Tibial artery (tissue), 4 donors: ENCODE data around the gene BORCS8.

Experiments
- DNase-seq, 2 donors: peaks; one replicate each; pipeline ENCODE4 v3.0.0-alpha.2; 2019
- H3K27ac ChIP-seq, 2 donors: fragments of 200-600 bp; sonication (generic) in 1 of 2; 1 replicate in 1 of 2; 2 replicates in 1 of 2; pipeline ENCODE4 v1.5.1; 2018 to 2019; ENCODE audit warnings: mild to moderate bottlenecking in 1 of 2
- H3K27me3 ChIP-seq, 2 donors: fragments of 200-600 bp; sonication (generic) in 1 of 2; one replicate each; pipeline versions ENCODE4 v1.5.1 to v1.6.0; 2016 to 2019
- H3K36me3 ChIP-seq, 3 donors: fragments of 200-600 bp; sonication (generic) in 2 of 3; one replicate each; pipeline ENCODE4 v1.5.1; 2016 to 2019; ENCODE audit warnings: mild to moderate bottlenecking in 2 of 3
- H3K4me1 ChIP-seq, 4 donors: fragments of 200-600 bp; sonication (generic) in 2 of 4; 1 replicate in 3 of 4; 2 replicates in 1 of 4; pipeline ENCODE4 v1.5.1; 2016 to 2019
- H3K4me3 ChIP-seq, 2 donors: fragments of 200-600 bp; sonication (generic) in 1 of 2; 1 replicate in 1 of 2; 2 replicates in 1 of 2; pipeline ENCODE4 v1.5.1; 2018 to 2019; ENCODE audit warnings: mild to moderate bottlenecking in 2 of 2
- H3K9me3 ChIP-seq, 3 donors: fragments of 200-600 bp; sonication (generic) in 1 of 3; one replicate each; pipeline ENCODE4 v1.5.1; 2016 to 2019
- CTCF ChIP-seq, 2 experiments: fragments of 200-600 bp in 1 of 2; fragments of 450-650 bp in 1 of 2; IDR thresholded peaks; one replicate each; pipeline ENCODE4 v1.5.1; 2017 to 2019; ENCODE audit warnings: antibody characterized with exemption in 2 of 2, mild to moderate bottlenecking in 1 of 2, moderate library complexity in 1 of 2
- intact Hi-C: fragments of 100-400 bp; cut with DNase I; formaldehyde crosslinking; loops from one replicate; pipeline ENCODE4 v1.15.0; 2023; ENCODE audit warnings: low total_unique reads

The BORCS8 gene

GRCh38 chr19:19160461-19161035 lies 31.4 kb downstream of the BORCS8 start:
- H3K27me3 ChIP-seq, result no peaks in the 10 kb centered on the region
- H3K27ac ChIP-seq, result no peak overlapping the region
- peaks cover 8 to 16% (median 13%) of the 10 kb centered on the region in 3 donors for H3K36me3 ChIP-seq
- TF ChIP-seq CTCF (IDR thresholded peaks at IDR 0.05), result no peak
- intact Hi-C loops, result no loop called here
- DNase-seq, result no peak
- H3K4me1 ChIP-seq, result no peaks in the 10 kb centered on the region
- no peaks in the 10 kb centered on the region for H3K9me3 ChIP-seq
- H3K4me3 ChIP-seq, result no peak overlapping the region

- Histone ChIP-seq H3K27me3 (no peaks in the 10 kb centered on the region), H3K27ac (no peak overlapping the region), H3K36me3 (peaks cover 8 to 16% (median 13%) of the 10 kb centered on the region in 3 donors), H3K4me3 (no peak overlapping the region), H3K4me1 (no peaks in the 10 kb centered on the region), H3K9me3 (no peaks in the 10 kb centered on the region)
- intact Hi-C loops, result no loop called here
- DNase-seq, result no peak
- no peak for TF ChIP-seq CTCF (IDR thresholded peaks at IDR 0.05)
Measured at GRCh38 chr19:19159534-19159933, 32.4 kb downstream of the BORCS8 start.

- Histone ChIP-seq H3K27me3 (no peaks in the 10 kb centered on the region), H3K4me1 (no peaks in the 10 kb centered on the region), H3K4me3 (no peak overlapping the region), H3K36me3 (peaks cover 8 to 16% (median 13%) of the 10 kb centered on the region in 3 donors), H3K27ac (no peak overlapping the region), H3K9me3 (no peaks in the 10 kb centered on the region)
- no peak for DNase-seq
- intact Hi-C loops, result no loop called here
- no peak for TF ChIP-seq CTCF (IDR thresholded peaks at IDR 0.05)
Measured at GRCh38 chr19:19157808-19158207, 34.1 kb downstream of the BORCS8 start.

GRCh38 chr19:19155495-19156219 lies 36.3 kb downstream of the BORCS8 start:
- Histone ChIP-seq H3K4me3 (no peak overlapping the region), H3K4me1 (no peaks in the 10 kb centered on the region), H3K36me3 (peaks cover 8 to 16% (median 13%) of the 10 kb centered on the region in 3 donors), H3K9me3 (no peaks in the 10 kb centered on the region), H3K27ac (no peak overlapping the region), H3K27me3 (no peaks in the 10 kb centered on the region)
- intact Hi-C loops, result no loop called here
- TF ChIP-seq CTCF (IDR thresholded peaks at IDR 0.05), result no peak
- no peak for DNase-seq

- DNase-seq, result no peak
- H3K27me3 ChIP-seq, result no peaks in the 10 kb centered on the region
- no peak overlapping the region for H3K4me3 ChIP-seq
- H3K36me3 ChIP-seq, result peaks cover 8 to 20% (median 13%) of the 10 kb centered on the region in 3 donors
- no peak overlapping the region for H3K27ac ChIP-seq
- no peaks in the 10 kb centered on the region for H3K9me3 ChIP-seq
- intact Hi-C loops, result no loop called here
- no peak for TF ChIP-seq CTCF (IDR thresholded peaks at IDR 0.05)
- H3K4me1 ChIP-seq, result no peaks in the 10 kb centered on the region
Measured at GRCh38 chr19:19154768-19155494, 37.0 kb downstream of the BORCS8 start.
